Measurements from ENCODE around the gene UVRAG. TPM values are rescaled to one million over a fixed set of nuclear protein-coding genes. Genes with fewer than 3 reads are reported as not detected.

The UVRAG gene
- total RNA-seq, 4 donors from 2014 or later = 16.6 to 22.1 (median 19.3) TPM

- peak; percentile 21 to 39 for DNase-seq
- in situ Hi-C loops (cut with MboI; ENCODE audit: low sequenced_read_pairs in 4 of 4) = loop anchor here in 3 of 4 donors (5.0 to 10.0 kb wide), 3 partner anchors 63 to 353 kb away; no protein-coding TSS in a partner anchor
Measured at GRCh38 chr11:75801362-75802020, 13.5 kb upstream of the UVRAG start.

GRCh38 chr11:75802021-75802912, 12.7 kb upstream of the UVRAG start:
- H3K27me3 ChIP-seq = no peaks in the 10 kb centered on the region
- no peak for TF ChIP-seq CTCF (IDR thresholded peaks at IDR 0.05 in 4 of 5, conservative IDR thresholded peaks at IDR 0.05 in 1 of 5)
- no peak for TF ChIP-seq POLR2A (IDR thresholded peaks at IDR 0.05)
- no peak overlapping the region for H3K4me3 ChIP-seq
- H3K9me3 ChIP-seq = no peaks in the 10 kb centered on the region
- H3K27ac ChIP-seq = peak overlapping the region in 1 of 4 donors; percentile 37
- no peaks in the 10 kb centered on the region for H3K36me3 ChIP-seq
- ATAC-seq (peak in 1 of 2 donors; percentile 19), DNase-seq (no peak)
- intact Hi-C loops (cut with DNase I; ENCODE audit: low total_unique reads) (no loop called here), in situ Hi-C loops (cut with MboI; ENCODE audit: low sequenced_read_pairs in 4 of 4) (loop anchor here in 3 of 4 donors (5.0 to 10.0 kb wide), 3 partner anchors 63 to 353 kb away; no protein-coding TSS in a partner anchor)
- no peaks in the 10 kb centered on the region for H3K4me1 ChIP-seq

More at GRCh38 chr11:75801362-75802020, 13.5 kb upstream of the UVRAG start:
- Histone ChIP-seq H3K9me3 (no peaks in the 10 kb centered on the region), H3K36me3 (no peaks in the 10 kb centered on the region), H3K27me3 (no peaks in the 10 kb centered on the region), H3K4me3 (no peak overlapping the region), H3K27ac (no peak overlapping the region), H3K4me1 (no peaks in the 10 kb centered on the region)
- intact Hi-C loops (cut with DNase I; ENCODE audit: low total_unique reads) = no loop called here
- no peak for ATAC-seq
- TF ChIP-seq POLR2A (IDR thresholded peaks at IDR 0.05) (no peak), CTCF (IDR thresholded peaks at IDR 0.05 in 4 of 5, conservative IDR thresholded peaks at IDR 0.05 in 1 of 5) (no peak)

GRCh38 chr11:75802913-75803820, 11.8 kb upstream of the UVRAG start:
- no peaks in the 10 kb centered on the region for H3K36me3 ChIP-seq
- no peaks in the 10 kb centered on the region for H3K27me3 ChIP-seq
- intact Hi-C loops (cut with DNase I; ENCODE audit: low total_unique reads) (loop anchor here (1.0 kb wide), 3 partner anchors 64 to 516 kb away; no protein-coding TSS in a partner anchor), in situ Hi-C loops (cut with MboI; ENCODE audit: low sequenced_read_pairs in 4 of 4) (loop anchor here in 3 of 4 donors (5.0 to 10.0 kb wide), 3 partner anchors 62 to 352 kb away; no protein-coding TSS in a partner anchor)
- DNase-seq = peak; percentile 52 to 66
- no peak overlapping the region for H3K4me3 ChIP-seq
- no peaks in the 10 kb centered on the region for H3K4me1 ChIP-seq
- TF ChIP-seq POLR2A (IDR thresholded peaks at IDR 0.05) (no peak), CTCF (IDR thresholded peaks at IDR 0.05 in 4 of 5, conservative IDR thresholded peaks at IDR 0.05 in 1 of 5) (peak; percentile 76 to 93 (median 89))
- no peaks in the 10 kb centered on the region for H3K9me3 ChIP-seq
- peak; percentile 91 to 95 for ATAC-seq
- H3K27ac ChIP-seq = no peak overlapping the region

GRCh38 chr11:75809111-75809510, 5.9 kb upstream of the UVRAG start:
- no peak for ATAC-seq
- Histone ChIP-seq H3K4me3 (no peak overlapping the region), H3K36me3 (no peaks in the 10 kb centered on the region), H3K9me3 (no peaks in the 10 kb centered on the region), H3K27me3 (no peaks in the 10 kb centered on the region), H3K27ac (no peak overlapping the region), H3K4me1 (peaks cover 4 to 8% of the 10 kb centered on the region in 2 donors)
- in situ Hi-C loops (cut with MboI; ENCODE audit: low sequenced_read_pairs in 4 of 4) = loop anchor here in 3 of 4 donors (5.0 to 10.0 kb wide), 3 partner anchors 56 to 346 kb away; no protein-coding TSS in a partner anchor
- no peak for TF ChIP-seq CTCF (IDR thresholded peaks at IDR 0.05 in 4 of 5, conservative IDR thresholded peaks at IDR 0.05 in 1 of 5)
- TF ChIP-seq POLR2A (IDR thresholded peaks at IDR 0.05) = no peak
- DNase-seq = no peak
- intact Hi-C loops (cut with DNase I; ENCODE audit: low total_unique reads) = no loop called here

All from gastrocnemius medialis (tissue), 4 donors.